Nephron progenitor cell (in vitro differentiated cells): Measurements from ENCODE around the gene CDK14.

Experiments
- DNase-seq: peaks from one replicate; pipeline ENCODE4 v3.0.0; 2021
- H3K27ac Mint-ChIP-seq: 2 replicates; pipeline ENCODE4 v1.8.0; 2021; ENCODE audit warnings: mild to moderate bottlenecking, moderate library complexity, mixed read lengths
- H3K27me3 Mint-ChIP-seq: 2 replicates; pipeline ENCODE4 v1.8.0; 2021; ENCODE audit warnings: mild to moderate bottlenecking, low read depth, mixed read lengths; ENCODE audit not compliant: poor library complexity
- H3K36me3 Mint-ChIP-seq: 2 replicates; pipeline ENCODE4 v1.8.0; 2021; ENCODE audit warnings: low read depth, mixed read lengths
- H3K4me1 Mint-ChIP-seq: 2 replicates; pipeline ENCODE4 v1.8.0; 2021; ENCODE audit warnings: mixed read lengths
- H3K4me3 Mint-ChIP-seq: 2 replicates; pipeline ENCODE4 v1.8.0; 2021; ENCODE audit warnings: mild to moderate bottlenecking, moderate library complexity, mixed read lengths
- H3K9me3 Mint-ChIP-seq: 2 replicates; pipeline ENCODE4 v1.8.0; 2021; ENCODE audit warnings: mild to moderate bottlenecking, moderate library complexity, mixed read lengths
- CTCF ChIP-seq: fragments of 200-600 bp; sonication (generic); IDR thresholded peaks from 2 replicates; pipeline ENCODE4 v1.5.0; 2021; ENCODE audit warnings: antibody characterized with exemption

The CDK14 gene

GRCh38 chr7:90660819-90661218 lies 64.7 kb downstream of the CDK14 start:
- peaks cover 14% of the 10 kb centered on the region for H3K36me3 Mint-ChIP-seq
- peaks cover 11% of the 10 kb centered on the region for H3K4me1 Mint-ChIP-seq
- no peak overlapping the region for H3K27ac Mint-ChIP-seq
- peaks cover 4% of the 10 kb centered on the region for H3K27me3 Mint-ChIP-seq
- no peak overlapping the region for H3K4me3 Mint-ChIP-seq
- no peak for DNase-seq
- no peak for TF ChIP-seq CTCF
- peaks cover 10% of the 10 kb centered on the region for H3K9me3 Mint-ChIP-seq

GRCh38 chr7:90661290-90662151 lies 65.4 kb downstream of the CDK14 start:
- no peak for DNase-seq
- Mint-ChIP-seq H3K36me3 (peaks cover 14% of the 10 kb centered on the region), H3K27me3 (peaks cover 4% of the 10 kb centered on the region), H3K4me1 (peaks cover 11% of the 10 kb centered on the region), H3K9me3 (peaks cover 10% of the 10 kb centered on the region), H3K27ac (no peak overlapping the region), H3K4me3 (no peak overlapping the region)
- TF ChIP-seq CTCF = no peak

GRCh38 chr7:90663176-90663575 lies 67.1 kb downstream of the CDK14 start:
- Mint-ChIP-seq H3K9me3 (peaks cover 3% of the 10 kb centered on the region), H3K27ac (no peak overlapping the region), H3K4me1 (peaks cover 11% of the 10 kb centered on the region), H3K27me3 (peaks cover 4% of the 10 kb centered on the region), H3K36me3 (peaks cover 4% of the 10 kb centered on the region), H3K4me3 (no peak overlapping the region)
- TF ChIP-seq CTCF = no peak
- no peak for DNase-seq

GRCh38 chr7:90666186-90666585 lies 70.1 kb downstream of the CDK14 start:
- no peak overlapping the region for H3K4me3 Mint-ChIP-seq
- H3K27ac Mint-ChIP-seq = no peak overlapping the region
- H3K36me3 Mint-ChIP-seq = peaks cover 10% of the 10 kb centered on the region
- no peak for TF ChIP-seq CTCF
- DNase-seq = no peak
- H3K4me1 Mint-ChIP-seq = peaks cover 13% of the 10 kb centered on the region
- H3K27me3 Mint-ChIP-seq = peaks cover 4% of the 10 kb centered on the region
- H3K9me3 Mint-ChIP-seq = no peaks in the 10 kb centered on the region

- Mint-ChIP-seq H3K4me3 (no peak overlapping the region), H3K27ac (no peak overlapping the region), H3K27me3 (no peaks in the 10 kb centered on the region), H3K9me3 (no peaks in the 10 kb centered on the region), H3K4me1 (peaks cover 7% of the 10 kb centered on the region), H3K36me3 (peaks cover 10% of the 10 kb centered on the region)
- DNase-seq = no peak
- no peak for TF ChIP-seq CTCF
These were observed 72.9 kb downstream of the CDK14 start for GRCh38 chr7:90668992-90669391.

- Mint-ChIP-seq H3K9me3 (no peaks in the 10 kb centered on the region), H3K4me1 (peaks cover 11% of the 10 kb centered on the region), H3K36me3 (peaks cover 10% of the 10 kb centered on the region), H3K27me3 (no peaks in the 10 kb centered on the region), H3K4me3 (no peak overlapping the region), H3K27ac (no peak overlapping the region)
- no peak for DNase-seq
- TF ChIP-seq CTCF = no peak
These were observed 73.4 kb downstream of the CDK14 start for GRCh38 chr7:90669492-90669891.
